ENCODE measurements around the gene EPS15. TPM values are rescaled to one million over a fixed set of nuclear protein-coding genes. Genes with fewer than 3 reads are reported as not detected.
"Not testable (repeated sequence)": the region's sequence is repeated elsewhere in the genome, so short reads cannot be mapped to it uniquely, and the experiment has no call there.

EPS15 gene
- total RNA-seq, 1 donor from 2014 or later: 72.5 TPM

DNA sequence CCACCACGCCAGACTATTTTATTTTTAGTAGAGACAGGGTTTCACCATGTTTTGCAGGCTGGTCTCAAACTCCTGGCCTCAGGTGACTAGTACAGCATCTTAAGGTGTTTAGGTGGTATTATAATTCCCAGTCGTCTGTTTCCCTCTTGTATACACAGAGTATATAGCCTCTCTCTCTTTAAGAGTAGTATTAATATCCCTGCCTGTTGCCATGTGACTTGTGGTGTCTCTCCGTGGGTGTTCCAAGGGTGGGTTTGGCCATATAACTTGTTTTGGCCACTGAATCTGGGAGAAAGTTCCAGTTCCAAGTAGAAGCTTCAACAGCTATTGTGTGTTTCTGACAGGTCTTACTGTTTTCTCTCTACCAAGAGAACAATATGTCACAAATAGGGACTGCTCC is 29.6 kb downstream of the EPS15 start:
- no peak for ATAC-seq (ENCODE audit: poor library complexity)

DNA sequence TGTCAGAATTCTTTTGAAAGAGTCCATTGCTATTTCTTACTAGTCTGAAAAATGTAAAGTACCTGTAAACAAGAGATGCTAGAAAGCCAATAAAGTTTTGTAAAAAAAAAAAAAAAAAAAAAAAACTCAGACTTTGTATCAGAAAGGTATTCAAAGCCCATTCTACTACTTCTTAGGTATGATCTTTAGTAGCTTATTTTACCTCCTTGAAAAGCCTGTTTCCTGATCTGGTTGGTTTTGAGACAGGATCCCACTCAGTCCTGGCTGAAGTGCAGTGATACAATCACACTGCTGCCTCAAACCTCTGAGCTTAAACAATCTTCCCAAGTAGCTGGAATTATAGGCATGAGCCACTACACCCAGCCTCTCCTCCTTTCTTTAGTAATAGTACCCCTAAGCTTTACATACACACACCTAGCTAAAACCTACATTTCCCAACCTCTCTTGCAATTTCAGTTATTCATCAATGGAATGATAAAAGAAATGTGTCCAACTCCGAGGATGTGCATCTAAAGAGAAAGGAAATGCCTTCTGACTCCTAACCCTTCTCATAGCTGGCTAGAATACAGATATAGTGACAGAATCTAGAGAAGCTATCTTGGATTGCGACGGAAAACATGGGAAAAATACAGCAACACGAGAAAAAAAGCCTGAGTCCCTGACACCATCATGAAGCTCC is 30.6 kb downstream of the EPS15 start:
- intact Hi-C loops (cut with DNase I): no loop called here
- peak; percentile 30 for ATAC-seq (ENCODE audit: poor library complexity)
- DNase-seq: no peak

More for the DNA sequence above, 29.6 kb downstream of the EPS15 start:
- intact Hi-C loops (cut with DNase I): no loop called here
- no peak for DNase-seq

DNA sequence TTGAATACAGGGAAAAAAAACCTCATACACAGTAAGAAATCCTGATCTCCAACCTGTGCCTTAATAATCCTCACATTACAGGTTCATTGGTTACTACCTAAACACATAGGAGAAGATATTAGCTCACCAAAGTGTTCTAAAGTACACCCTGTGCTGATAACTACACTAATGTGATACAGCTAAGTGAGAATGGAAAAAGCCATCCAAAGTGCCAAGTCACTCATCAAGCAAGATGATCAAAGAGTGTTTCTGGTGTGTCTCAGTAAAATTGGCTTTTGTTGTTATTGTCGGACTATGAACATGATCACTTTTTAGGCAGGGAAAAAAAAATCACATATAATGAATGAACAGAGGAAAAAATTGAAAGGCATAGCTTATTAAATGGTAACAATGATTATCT is 31.4 kb downstream of the EPS15 start:
- peak; percentile 75 for ATAC-seq (ENCODE audit: poor library complexity)

DNA sequence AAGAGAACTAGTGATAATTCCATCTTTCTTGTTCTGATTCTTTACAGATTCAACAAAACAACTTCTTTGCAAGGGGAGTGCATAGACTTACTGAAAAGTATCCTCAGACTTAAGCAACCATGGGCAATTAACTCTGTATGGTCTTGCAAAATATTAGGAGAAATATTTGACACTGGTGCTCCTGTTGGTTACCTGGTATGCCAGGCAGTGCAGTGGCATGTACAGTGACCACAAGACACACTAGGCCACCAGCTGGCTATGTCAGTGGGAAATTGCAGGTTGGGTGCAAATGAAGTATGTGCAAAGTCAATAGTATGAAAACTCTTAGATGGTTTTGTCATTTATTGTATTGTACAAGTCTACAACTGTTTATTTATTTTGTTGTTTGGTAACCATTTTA is 34.5 kb downstream of the EPS15 start:
- intact Hi-C loops (cut with DNase I): no loop called here
- no peak for DNase-seq
- no peak for ATAC-seq (ENCODE audit: poor library complexity)

More for the DNA sequence above, 31.4 kb downstream of the EPS15 start:
- no peak for DNase-seq
- intact Hi-C loops (cut with DNase I): no loop called here

DNA sequence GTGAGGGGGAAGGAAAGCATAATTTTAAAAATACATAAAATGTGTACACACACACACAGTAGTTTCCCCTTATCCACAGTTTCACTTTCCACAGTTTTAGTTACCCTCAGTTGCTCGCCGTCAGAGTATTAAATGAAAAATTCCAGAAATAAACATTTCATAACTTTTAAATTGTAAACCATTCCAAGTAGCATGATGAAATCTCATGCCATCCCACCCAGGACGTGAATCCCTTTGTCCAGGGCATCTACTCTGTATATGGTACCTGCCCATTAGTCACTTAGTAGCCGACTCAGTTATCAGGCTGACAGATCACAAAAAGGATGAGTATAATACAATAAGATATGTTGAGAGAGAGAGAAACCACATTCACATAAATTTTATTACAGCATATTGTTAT is 36.2 kb downstream of the EPS15 start:
- DNase-seq (no peak), ATAC-seq (ENCODE audit: poor library complexity) (no peak)
- intact Hi-C loops (cut with DNase I): no loop called here

DNA sequence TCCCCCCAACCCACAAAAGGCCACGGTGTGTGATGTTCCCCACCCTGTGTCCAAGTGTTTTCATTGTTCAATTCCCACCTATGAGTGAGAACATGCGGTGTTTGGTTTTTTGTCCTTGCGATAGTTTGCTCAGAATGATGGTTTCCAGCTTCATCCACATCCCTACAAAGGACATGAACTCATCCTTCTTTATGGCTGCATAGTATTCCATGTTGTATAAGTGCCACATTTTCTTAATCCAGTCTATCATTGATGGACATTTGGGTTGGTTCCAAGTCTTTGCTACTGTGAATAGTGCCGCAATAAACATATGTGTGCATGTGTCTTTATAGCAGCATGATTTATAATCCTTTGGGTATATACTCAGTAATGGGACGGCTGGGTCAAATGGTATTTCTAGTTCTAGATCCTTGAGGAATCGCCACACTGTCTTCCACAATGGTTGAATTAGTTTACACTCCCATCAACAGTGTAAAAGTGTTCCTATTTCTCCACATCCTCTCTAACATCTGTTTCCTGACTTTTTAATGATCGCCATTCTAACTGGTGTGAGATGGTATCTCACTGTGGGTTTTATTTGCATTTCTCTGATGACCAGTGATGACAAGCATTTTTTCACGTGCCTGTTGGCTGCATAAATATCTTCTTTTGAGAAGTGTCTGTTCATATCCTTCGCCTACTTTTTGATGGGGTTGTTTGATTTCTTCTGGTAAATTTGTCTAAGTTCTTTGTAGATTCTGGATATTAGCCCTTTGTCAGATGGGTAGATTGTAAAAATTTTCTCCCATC is 44.0 kb downstream of the EPS15 start:
- intact Hi-C loops (cut with DNase I): not testable (repeated sequence)

DNA sequence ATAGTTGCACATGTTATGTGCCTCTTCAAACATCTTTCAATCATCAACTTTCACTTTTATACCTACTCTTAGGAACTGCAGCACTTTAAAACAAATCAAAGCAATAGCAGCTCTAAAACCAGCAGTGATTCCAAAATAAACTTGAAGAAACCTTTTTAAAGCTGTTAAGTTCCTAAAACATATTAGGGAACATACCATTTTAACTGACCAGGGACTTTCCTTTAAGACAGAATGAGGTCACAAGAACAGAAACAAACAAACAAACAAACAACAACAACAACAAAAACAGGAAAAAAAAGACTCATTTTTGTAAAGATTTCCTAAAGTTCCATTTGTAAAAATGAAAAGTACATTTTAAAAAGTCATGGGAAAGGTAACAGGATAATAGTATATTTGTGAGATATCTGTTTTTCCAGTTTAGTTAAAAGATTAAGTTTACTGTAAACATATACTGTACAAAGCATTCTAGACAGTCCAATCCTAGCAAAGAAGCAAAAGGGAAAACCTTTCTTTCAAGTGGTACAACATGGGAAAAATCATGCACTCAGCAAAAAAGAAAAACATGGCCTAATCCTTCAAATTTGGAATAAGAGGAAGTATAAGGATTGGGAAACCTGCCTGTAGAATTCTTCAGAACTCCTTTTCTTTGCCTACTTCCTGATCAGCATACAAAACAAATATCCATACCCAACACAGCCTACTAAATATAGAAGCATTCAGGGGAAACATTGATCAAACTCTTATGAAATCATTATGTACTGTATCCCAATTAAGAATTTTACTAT is 45.5 kb downstream of the EPS15 start:
- DNase-seq (no peak), ATAC-seq (ENCODE audit: poor library complexity) (peak; percentile 52)
- intact Hi-C loops (cut with DNase I): no loop called here

More for the DNA sequence above, 44.0 kb downstream of the EPS15 start:
- DNase-seq; ATAC-seq (ENCODE audit: poor library complexity): not testable (repeated sequence)

DNA sequence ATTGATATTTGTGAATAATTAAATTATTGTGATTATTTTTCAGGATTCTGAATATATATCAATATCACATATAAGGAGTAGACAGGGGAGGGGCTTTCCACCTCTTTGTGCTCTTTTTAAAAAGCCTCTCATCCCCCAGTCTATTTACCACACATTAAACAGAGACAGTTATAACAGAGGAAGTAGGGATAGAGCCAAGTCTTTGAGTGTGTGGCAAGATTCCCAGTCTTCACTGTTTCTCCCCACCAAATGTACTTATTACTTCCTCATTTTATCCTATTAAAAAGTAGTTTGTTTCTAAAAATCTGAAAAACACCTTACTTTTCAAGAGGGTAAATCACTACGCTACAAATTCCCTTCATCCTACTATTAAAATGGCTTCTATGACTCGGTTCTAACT is 46.7 kb downstream of the EPS15 start:
- ATAC-seq (ENCODE audit: poor library complexity) (peak; percentile 87), DNase-seq (no peak)
- intact Hi-C loops (cut with DNase I): no loop called here

DNA sequence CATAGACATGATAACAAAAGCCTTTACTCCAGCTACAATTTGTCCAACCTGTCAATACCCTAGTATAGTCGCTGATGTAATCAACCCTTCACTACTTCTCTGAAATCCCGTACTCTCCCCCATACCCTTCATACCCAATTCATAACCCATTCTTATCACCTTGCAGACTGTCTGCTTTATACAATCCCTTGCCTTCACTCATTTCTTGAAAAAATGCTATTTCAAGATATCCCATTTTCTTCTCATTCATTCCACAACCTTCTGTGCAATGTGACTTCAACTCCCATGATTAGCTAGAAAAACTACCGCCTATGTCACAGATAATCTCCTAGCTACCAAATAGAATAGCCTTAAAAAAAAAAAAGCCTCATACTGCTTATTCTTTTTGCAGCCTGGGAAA is 49.5 kb downstream of the EPS15 start:
- DNase-seq (no peak), ATAC-seq (ENCODE audit: poor library complexity) (no peak)
- intact Hi-C loops (cut with DNase I): no loop called here

DNA sequence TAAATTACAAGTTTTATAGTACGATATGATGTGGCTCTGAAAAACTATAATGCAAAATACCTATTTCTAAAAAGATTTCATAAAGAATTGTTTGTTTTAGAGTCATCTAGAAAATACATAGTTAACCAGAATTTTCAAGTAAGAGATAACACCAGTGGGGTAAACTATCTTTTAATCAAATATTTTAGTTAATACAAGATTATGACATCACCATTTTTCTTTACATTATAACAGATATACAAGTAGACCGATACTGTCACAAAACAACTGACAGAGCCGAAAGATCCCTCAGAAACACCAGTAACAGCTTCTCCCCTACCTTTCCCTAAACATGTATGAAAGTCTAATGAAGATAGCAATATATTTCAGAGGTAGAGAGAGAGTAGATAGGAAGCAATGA is 54.2 kb downstream of the EPS15 start:
- ATAC-seq (ENCODE audit: poor library complexity) (no peak), DNase-seq (no peak)
- intact Hi-C loops (cut with DNase I): no loop called here

DNA sequence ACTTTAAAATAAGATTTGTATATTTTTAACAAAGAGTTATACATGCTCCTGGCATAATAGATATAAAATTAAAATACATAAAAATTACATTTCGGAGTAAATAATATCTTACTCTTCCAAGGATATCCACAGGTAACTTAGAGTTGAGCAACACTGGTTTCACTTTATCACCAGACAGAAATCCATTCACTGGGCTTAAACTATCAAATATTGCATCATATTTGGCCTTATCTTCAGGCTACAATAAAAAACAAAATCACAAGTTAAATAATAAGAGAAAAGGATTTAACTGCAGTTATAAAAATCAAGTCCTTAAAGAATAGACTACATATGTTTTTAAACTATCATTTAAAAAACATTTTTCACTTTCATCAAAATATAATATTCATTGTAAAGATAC is 55.5 kb downstream of the EPS15 start:
- no peak for ATAC-seq (ENCODE audit: poor library complexity)
- intact Hi-C loops (cut with DNase I): no loop called here
- DNase-seq: no peak

DNA sequence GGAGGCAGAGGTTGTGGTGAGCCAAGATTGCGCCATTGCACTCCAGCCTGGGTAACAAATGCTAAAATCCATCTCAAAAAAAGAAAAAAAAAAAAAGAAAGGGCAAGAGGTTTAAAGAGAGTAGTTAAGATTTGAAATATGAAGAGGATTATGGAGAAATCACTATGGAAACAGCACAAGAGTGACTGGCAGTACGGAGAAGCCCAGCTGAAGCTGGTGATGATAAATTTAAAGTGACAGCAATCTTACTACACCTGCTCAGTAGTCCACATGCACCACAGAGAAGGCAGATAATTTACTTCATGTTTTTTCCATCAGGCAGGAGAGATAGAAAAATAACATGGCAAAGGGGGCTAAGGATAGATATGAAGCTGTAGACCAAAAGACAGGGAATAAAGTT is 56.8 kb downstream of the EPS15 start:
- ATAC-seq (ENCODE audit: poor library complexity); intact Hi-C loops (cut with DNase I); DNase-seq: not testable (repeated sequence)

DNA sequence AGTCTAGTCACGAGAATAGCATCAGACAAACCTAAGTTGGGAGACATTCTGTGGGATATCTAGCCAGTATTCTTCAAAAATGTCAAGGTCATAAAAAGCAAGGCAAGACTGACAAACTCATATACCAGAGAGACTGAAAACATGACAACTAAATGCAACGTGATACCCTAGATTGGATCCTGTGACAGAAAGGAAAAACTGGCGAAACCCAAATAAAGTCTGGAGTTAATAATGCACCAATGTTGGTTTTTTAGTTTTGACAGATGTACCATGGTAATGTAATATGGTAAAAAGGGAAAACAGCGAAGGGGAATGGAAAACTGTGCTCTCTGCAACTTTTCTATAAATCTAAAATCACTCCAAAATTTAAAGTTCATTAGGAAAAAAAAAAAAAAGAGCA is 64.5 kb downstream of the EPS15 start:
- intact Hi-C loops (cut with DNase I): no loop called here
- ATAC-seq (ENCODE audit: poor library complexity) (no peak), DNase-seq (no peak)

DNA sequence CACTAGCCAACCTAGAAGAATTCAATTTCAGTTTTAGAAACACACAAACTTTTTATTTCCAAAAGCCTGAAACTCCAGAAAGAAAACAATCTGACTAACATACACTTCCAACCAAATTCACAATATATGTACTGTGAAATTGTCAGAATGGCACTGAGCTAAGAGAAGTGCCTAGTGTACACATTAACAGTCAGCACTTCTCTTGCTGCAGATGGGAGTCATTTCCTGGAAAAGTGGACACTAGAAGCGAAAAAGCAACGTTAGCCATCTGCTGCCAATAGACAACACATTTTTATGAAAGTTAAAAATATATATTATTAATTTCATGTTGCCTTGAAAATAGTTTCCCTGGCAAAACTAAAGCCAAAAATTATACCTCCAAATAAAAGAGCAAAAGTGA is 66.1 kb downstream of the EPS15 start:
- no peak for ATAC-seq (ENCODE audit: poor library complexity)
- intact Hi-C loops (cut with DNase I): no loop called here
- no peak for DNase-seq

DNA sequence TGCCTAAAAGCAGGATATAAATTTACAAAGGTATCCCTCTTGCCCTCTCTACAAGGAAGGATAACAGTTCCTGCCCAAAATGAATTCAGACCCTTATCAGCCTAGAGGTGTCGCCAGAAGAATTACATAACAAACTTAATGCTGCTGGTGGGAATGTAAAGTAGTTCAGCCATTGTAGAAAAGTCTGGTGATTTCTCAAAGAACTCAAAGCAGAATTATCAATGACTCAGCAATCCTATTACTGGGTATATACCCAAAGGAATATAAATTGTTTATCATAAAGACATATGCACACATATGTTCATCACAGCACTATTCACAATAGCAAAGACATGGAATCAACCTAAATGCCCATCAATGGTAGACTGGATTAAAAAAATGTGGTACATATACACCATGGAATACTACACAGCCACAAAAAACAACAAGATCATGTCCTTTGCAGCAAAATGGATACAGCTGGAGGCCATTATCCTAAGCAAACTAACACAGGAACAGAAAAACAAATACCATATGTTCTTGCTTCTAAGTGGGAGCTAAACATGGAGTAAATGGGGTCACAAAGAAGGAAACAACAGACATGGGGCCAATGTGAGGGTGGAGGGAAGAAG is 70.1 kb downstream of the EPS15 start:
- intact Hi-C loops (cut with DNase I); ATAC-seq (ENCODE audit: poor library complexity); DNase-seq: not testable (repeated sequence)

DNA sequence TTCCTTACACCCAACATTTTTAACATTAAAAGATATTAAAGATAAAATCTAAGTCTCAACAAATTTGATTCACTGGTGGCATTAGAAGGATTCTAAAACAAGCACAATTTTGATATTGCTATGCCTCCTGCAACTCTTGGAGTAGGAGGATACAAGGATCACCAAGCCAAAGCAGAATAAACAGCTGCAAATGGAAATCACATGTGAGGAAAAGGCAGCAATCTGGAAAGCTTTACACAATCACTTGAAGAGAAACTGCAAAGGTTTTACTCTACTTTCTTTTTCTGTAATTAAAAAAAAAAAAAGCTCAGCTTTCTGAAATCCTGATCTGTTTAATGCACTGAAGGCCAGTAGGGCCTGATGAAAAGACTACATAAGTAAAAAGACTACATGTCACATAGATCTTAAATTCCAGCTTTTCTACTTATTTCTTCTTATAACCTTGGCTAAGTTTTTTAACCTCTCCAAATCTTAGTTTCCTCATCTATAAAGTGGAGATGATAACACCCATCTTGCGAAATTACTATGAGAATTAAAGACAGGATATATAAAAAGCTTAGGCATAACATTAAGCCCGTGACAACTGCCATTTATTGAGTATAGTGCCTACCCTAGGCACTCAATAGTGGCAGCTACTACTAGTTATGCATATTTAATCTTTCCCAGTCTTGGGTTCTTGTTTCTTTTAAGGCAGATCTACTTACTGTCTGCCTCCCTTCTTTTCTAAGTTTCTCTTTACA is 73.5 kb downstream of the EPS15 start:
- intact Hi-C loops (cut with DNase I): no loop called here
- DNase-seq (no peak), ATAC-seq (ENCODE audit: poor library complexity) (no peak)

DNA sequence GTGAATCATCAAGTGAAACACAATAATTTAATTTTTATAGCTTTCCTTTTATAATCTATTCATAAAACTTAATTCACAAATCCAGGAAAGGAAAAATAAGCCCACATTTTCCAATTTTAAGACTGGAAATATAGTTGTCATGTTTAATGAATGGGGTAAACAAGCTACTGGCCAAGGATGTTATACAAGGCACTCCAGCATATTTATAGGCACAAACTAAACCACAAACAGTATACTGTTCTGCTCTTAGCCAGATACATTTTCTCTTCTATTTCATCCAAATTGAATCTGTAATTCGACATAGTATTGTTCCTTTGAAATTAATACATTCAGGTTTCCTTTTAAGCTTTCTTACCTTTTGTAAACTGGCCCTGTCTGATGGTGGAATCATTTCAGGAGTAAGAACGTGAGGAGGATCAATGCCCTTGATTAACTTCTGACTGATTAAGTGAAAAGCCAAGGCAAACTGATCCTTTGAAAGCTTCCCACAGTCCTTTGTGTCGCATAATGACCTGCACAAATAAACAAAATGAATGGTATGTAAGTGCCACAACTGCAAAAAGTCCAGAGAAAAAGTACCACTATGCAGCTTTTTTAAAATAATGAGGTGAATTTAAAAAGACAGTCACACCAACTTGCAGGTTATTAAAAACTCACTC is 74.4 kb downstream of the EPS15 start:
- intact Hi-C loops (cut with DNase I): no loop called here
- ATAC-seq (ENCODE audit: poor library complexity): peak; percentile 42
- no peak for DNase-seq

DNA sequence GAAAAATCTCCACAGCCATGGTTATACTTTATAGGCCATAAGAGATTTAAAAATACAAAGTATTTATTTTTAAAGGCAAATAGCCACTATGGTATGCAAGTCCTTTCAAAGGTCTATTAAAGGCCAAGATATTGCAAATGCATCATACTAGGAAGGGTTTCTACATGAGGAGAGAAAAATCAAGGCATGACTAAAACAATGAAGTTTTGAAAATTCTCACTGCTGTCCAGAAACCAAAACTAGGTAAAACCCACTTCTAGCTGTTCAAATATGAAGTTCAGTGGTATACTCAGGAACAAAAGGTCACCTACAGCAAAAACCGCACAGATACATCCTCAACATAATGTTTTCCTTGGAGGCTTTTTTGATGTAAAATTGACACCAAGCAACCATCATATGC is 75.0 kb downstream of the EPS15 start:
- DNase-seq (no peak), ATAC-seq (ENCODE audit: poor library complexity) (no peak)
- intact Hi-C loops (cut with DNase I): no loop called here
